Activated CD4-positive, alpha-beta T cell treated with anti-CD3 and anti-CD28 coated beads, Interleukin-2, amount 50 U/mL, for 48 hours (primary cell): ENCODE results near the gene ZBTB5.
"Not testable (repeated sequence)": the region's sequence is repeated elsewhere in the genome, so short reads cannot be mapped to it uniquely, and the experiment has no call there.

Experiments used
- DNase-seq, 2 experiments: peaks; one replicate each; pipeline ENCODE4 v3.0.0-alpha.2; 2020

Gene ZBTB5

GRCh38 chr9:37465249-37466036, at the start of gene ZBTB5:
TSS of gene ZBTB5 (minus strand) at chr9:37465450. CDS start at chr9:37442551, 22,899 bp downstream.
- DNase-seq = peak; percentile 98 to 99

GRCh38 chr9:37514999-37515398, 49.7 kb upstream of the ZBTB5 start:
- no peak for DNase-seq

- DNase-seq = not testable (repeated sequence)
Measured at GRCh38 chr9:37514415-37514814, 49.2 kb upstream of the ZBTB5 start.

- DNase-seq = no peak
Measured at GRCh38 chr9:37512437-37512836, 47.2 kb upstream of the ZBTB5 start.

GRCh38 chr9:37511016-37512010, 46.1 kb upstream of the ZBTB5 start:
- DNase-seq = no peak

GRCh38 chr9:37510053-37510452, 44.8 kb upstream of the ZBTB5 start:
- not testable (repeated sequence) for DNase-seq

GRCh38 chr9:37509536-37509935, 44.3 kb upstream of the ZBTB5 start:
- DNase-seq = no peak

GRCh38 chr9:37508834-37509206, 43.6 kb upstream of the ZBTB5 start:
- DNase-seq = no peak

- no peak for DNase-seq
Measured at GRCh38 chr9:37508135-37508833, 43.0 kb upstream of the ZBTB5 start.

GRCh38 chr9:37507566-37508134, 42.4 kb upstream of the ZBTB5 start:
- no peak for DNase-seq

- DNase-seq = no peak
Measured at GRCh38 chr9:37504605-37505004, 39.4 kb upstream of the ZBTB5 start.

- peak; percentile 16 to 25 for DNase-seq
Measured at GRCh38 chr9:37503736-37504135, 38.5 kb upstream of the ZBTB5 start.

GRCh38 chr9:37501957-37502596, 36.8 kb upstream of the ZBTB5 start:
- no peak for DNase-seq

GRCh38 chr9:37499297-37499696, 34.0 kb upstream of the ZBTB5 start:
- DNase-seq = no peak

- no peak for DNase-seq
Measured at GRCh38 chr9:37498457-37498856, 33.2 kb upstream of the ZBTB5 start.

- DNase-seq = no peak
Measured at GRCh38 chr9:37497320-37497719, 32.1 kb upstream of the ZBTB5 start.

GRCh38 chr9:37496020-37496419, 30.8 kb upstream of the ZBTB5 start:
- no peak for DNase-seq

GRCh38 chr9:37495571-37495970, 30.3 kb upstream of the ZBTB5 start:
- no peak for DNase-seq

GRCh38 chr9:37491939-37492338, 26.7 kb upstream of the ZBTB5 start:
- no peak for DNase-seq

- no peak for DNase-seq
Measured at GRCh38 chr9:37486616-37487548, 21.6 kb upstream of the ZBTB5 start.

GRCh38 chr9:37486256-37486615, 21.0 kb upstream of the ZBTB5 start:
- no peak for DNase-seq
